Activated CD4-positive, alpha-beta T cell treated with anti-CD3 and anti-CD28 coated beads for 36 hours (primary cell): ENCODE data around the gene IQGAP3. TPM values are rescaled to one million over a fixed set of nuclear protein-coding genes. Genes with fewer than 3 reads are reported as not detected.
"Not testable (repeated sequence)": the region's sequence is repeated elsewhere in the genome, so short reads cannot be mapped to it uniquely, and the experiment has no call there.

Source experiments
- ATAC-seq: fragments of 200-7000 bp; cut with Tn5 transposase; one replicate; pipeline ENCODE4 v1.10.0; 2021; ENCODE audit warnings: mild to moderate bottlenecking, moderate library complexity
- CTCF ChIA-PET: fragments of 350-600 bp; sonication (Branson Sonifier 250); formaldehyde crosslinking; loops from one replicate; lab custom pipeline; 2021; ENCODE audit warnings: antibody characterized with exemption; lab: Charles Lee
- POLR2A ChIA-PET: fragments of 350-600 bp; sonication (Branson Sonifier 250); formaldehyde crosslinking; loops from one replicate; lab custom pipeline; 2021; ENCODE audit warnings: antibody characterized with exemption, inconsistent platforms; lab: Charles Lee
- DNase-seq: peaks from one replicate; pipeline ENCODE4 v3.0.0-alpha.2; 2020
- H3K27ac Mint-ChIP-seq: one replicate; pipeline ENCODE4 v1.8.0; 2021; ENCODE audit warnings: mixed read lengths
- H3K27me3 Mint-ChIP-seq: one replicate; pipeline ENCODE4 v1.8.0; 2021; ENCODE audit warnings: mixed read lengths
- H3K36me3 Mint-ChIP-seq: one replicate; pipeline ENCODE4 v1.8.0; 2021; ENCODE audit warnings: low read depth, mixed read lengths
- H3K4me1 Mint-ChIP-seq: one replicate; pipeline ENCODE4 v1.8.0; 2021; ENCODE audit warnings: mixed read lengths
- H3K4me3 Mint-ChIP-seq: one replicate; pipeline ENCODE4 v1.8.0; 2021; ENCODE audit warnings: mild to moderate bottlenecking, moderate library complexity, mixed read lengths
- H3K9me3 Mint-ChIP-seq: one replicate; pipeline ENCODE4 v1.8.0; 2021; ENCODE audit warnings: low read depth, mixed read lengths
- intact Hi-C, 2 experiments: fragments of 100-400 bp; cut with DNase I in 1 of 2; cut with micrococcal nuclease in 1 of 2; formaldehyde crosslinking; loops; one replicate each; pipeline versions ENCODE4 v1.14.2 to v1.15.1; 2022 to 2024; cut with DNase I, micrococcal nuclease
- total RNA-seq, 2 experiments: library from RNA; stranded (reverse); gene quantifications; one replicate each; pipeline ENCODE4 v1.2.3, GENCODE V29; 2021

Gene IQGAP3
- total RNA-seq, 2 experiments from 2014 or later, result 14.9 to 16.0 TPM

- Mint-ChIP-seq H3K4me3 (no peak overlapping the region), H3K27me3 (no peaks in the 10 kb centered on the region), H3K27ac (no peak overlapping the region), H3K36me3 (peaks cover 44% of the 10 kb centered on the region), H3K9me3 (no peaks in the 10 kb centered on the region), H3K4me1 (peaks cover 38% of the 10 kb centered on the region)
- intact Hi-C loops, result loop anchor here in 1 of 2 experiments (5.0 kb wide), 1 partner anchor 112 kb away; no protein-coding TSS in a partner anchor
- DNase-seq, result no peak
- ATAC-seq, result no peak
- ChIA-PET CTCF (interaction anchor here (0.7 to 1.4 kb wide), 5 partner anchors 9 to 208 kb away, joined by 3 to 5 read pairs (median 3); no protein-coding TSS in a partner anchor), POLR2A (interaction anchor here (0.6 to 1.1 kb wide), 2 partner anchors 66 to 147 kb away, joined by 3 read pairs; no protein-coding TSS in a partner anchor)
Measured at GRCh38 chr1:156594190-156594589, 21.8 kb upstream of the IQGAP3 start.

DNA sequence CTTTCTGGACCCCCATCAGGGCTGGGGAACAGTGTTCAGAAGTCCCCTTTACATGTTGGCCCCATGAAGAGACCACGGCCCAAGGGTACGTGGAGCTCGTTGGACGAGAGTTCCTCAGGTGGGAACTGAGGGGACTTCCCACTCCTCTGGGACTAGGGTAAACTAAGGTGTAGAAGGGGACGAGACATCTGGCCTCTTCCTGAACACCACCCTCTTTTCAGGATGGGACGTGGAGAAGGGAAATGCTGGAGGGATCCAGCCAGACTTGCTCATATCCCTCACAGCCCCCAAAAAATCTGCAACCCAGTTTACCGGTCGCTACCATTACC lies 21.3 kb upstream of the IQGAP3 start:
- no peak overlapping the region for H3K27ac Mint-ChIP-seq
- no peaks in the 10 kb centered on the region for H3K9me3 Mint-ChIP-seq
- H3K4me3 Mint-ChIP-seq, result no peak overlapping the region
- ChIA-PET POLR2A (interaction anchor here (0.6 to 1.1 kb wide), 2 partner anchors 65 to 148 kb away, joined by 3 read pairs; no protein-coding TSS in a partner anchor), CTCF (interaction anchor here (0.7 to 2.1 kb wide), 6 partner anchors 11 to 209 kb away, joined by 3 to 6 read pairs (median 4); no protein-coding TSS in a partner anchor)
- H3K36me3 Mint-ChIP-seq, result peaks cover 39% of the 10 kb centered on the region
- peaks cover 33% of the 10 kb centered on the region for H3K4me1 Mint-ChIP-seq
- intact Hi-C loops, result loop anchor here in 1 of 2 experiments (5.0 kb wide), 1 partner anchor 111 kb away; no protein-coding TSS in a partner anchor
- ATAC-seq (no peak), DNase-seq (no peak)
- H3K27me3 Mint-ChIP-seq, result no peaks in the 10 kb centered on the region

- intact Hi-C loops, result loop anchor here in 1 of 2 experiments (1.0 to 5.0 kb wide), 2 partner anchors 8 to 111 kb away; partner anchors contain the start of gene GPATCH4
- Mint-ChIP-seq H3K4me3 (peak overlapping the region; percentile 80), H3K9me3 (no peaks in the 10 kb centered on the region), H3K27ac (peak overlapping the region; percentile 75), H3K4me1 (peaks cover 28% of the 10 kb centered on the region), H3K36me3 (peaks cover 34% of the 10 kb centered on the region), H3K27me3 (no peaks in the 10 kb centered on the region)
- ChIA-PET POLR2A (interaction anchor here (0.6 to 1.6 kb wide), 3 partner anchors 65 to 123 kb away, joined by 3 to 6 read pairs (median 3); no protein-coding TSS in a partner anchor), CTCF (interaction anchor here (0.6 to 2.4 kb wide), 12 partner anchors 7 to 237 kb away, joined by 3 to 19 read pairs (median 3); partner anchors contain the start of gene GPATCH4)
- ATAC-seq (no peak), DNase-seq (no peak)
Measured at GRCh38 chr1:156592910-156593660, 20.7 kb upstream of the IQGAP3 start.

- ChIA-PET CTCF (interaction anchor here (0.5 to 2.4 kb wide), 15 partner anchors 8 to 267 kb away, joined by 3 to 19 read pairs (median 3); partner anchors contain the start of gene GPATCH4), POLR2A (interaction anchor here (1.0 to 1.6 kb wide), 4 partner anchors 32 to 207 kb away, joined by 3 to 4 read pairs (median 3); no protein-coding TSS in a partner anchor)
- Mint-ChIP-seq H3K4me3 (peak overlapping the region; percentile 80), H3K27ac (peak overlapping the region; percentile 75), H3K4me1 (peaks cover 27% of the 10 kb centered on the region), H3K36me3 (peaks cover 30% of the 10 kb centered on the region), H3K27me3 (no peaks in the 10 kb centered on the region), H3K9me3 (no peaks in the 10 kb centered on the region)
- no peak for ATAC-seq
- no peak for DNase-seq
- intact Hi-C loops, result loop anchor here in 1 of 2 experiments (1.0 to 5.0 kb wide), 2 partner anchors 9 to 110 kb away; partner anchors contain the start of gene GPATCH4
Measured at GRCh38 chr1:156592158-156592909, 20.0 kb upstream of the IQGAP3 start.

DNA sequence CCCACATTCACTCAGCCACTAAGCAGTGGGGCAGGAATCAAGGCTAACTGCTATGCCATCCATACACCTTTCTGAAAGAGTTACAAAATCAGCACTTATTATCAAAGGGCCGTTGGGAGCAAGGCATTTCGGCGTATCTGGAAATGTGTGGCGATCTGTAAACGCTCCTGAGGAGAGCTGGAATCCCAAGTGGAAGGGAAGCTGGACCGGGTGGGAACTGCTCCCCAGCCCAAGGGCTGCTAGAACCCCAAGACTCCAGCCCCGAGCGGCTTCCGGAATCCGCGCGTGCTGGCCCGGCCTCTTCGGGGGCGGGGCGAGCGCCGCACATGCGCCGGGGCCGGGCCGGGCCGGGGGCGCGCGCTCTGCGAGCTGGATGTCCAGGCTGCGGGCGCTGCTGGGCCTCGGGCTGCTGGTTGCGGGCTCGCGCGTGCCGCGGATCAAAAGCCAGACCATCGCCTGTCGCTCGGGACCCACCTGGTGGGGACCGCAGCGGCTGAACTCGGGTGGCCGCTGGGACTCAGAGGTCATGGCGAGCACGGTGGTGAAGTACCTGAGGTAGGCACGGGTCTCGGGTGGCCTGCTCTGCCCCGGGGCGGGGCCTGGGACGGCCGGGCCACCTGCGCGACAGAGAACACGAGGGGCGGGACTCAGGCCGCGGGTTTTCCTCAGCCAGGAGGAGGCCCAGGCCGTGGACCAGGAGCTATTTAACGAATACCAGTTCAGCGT lies 19.2 kb upstream of the IQGAP3 start, which contains the start of gene NAXE:
NAXE (plus strand) TSS at position 345 of the 726 bp plus-strand sequence; CDS start at position 374, 29 bp downstream.
- H3K9me3 Mint-ChIP-seq, result no peaks in the 10 kb centered on the region
- POLR2A ChIA-PET, result interaction anchor here (0.9 to 1.6 kb wide), 6 partner anchors 9 to 206 kb away, joined by 3 to 6 read pairs (median 3); partner anchors contain the start of gene GPATCH4
- CTCF ChIA-PET, result interaction anchor here (0.5 to 2.4 kb wide), 19 partner anchors 9 to 268 kb away, joined by 3 to 19 read pairs (median 3); partner anchors contain the start of gene GPATCH4
- H3K36me3 Mint-ChIP-seq, result peaks cover 22% of the 10 kb centered on the region
- H3K4me3 Mint-ChIP-seq, result peak within 1 kb of the TSS; percentile 80
- ATAC-seq (peak; percentile 94), DNase-seq (peak; percentile 82)
- H3K27ac Mint-ChIP-seq, result peak within 1 kb of the TSS; percentile 93
- H3K4me1 Mint-ChIP-seq, result peaks cover 24% of the 10 kb centered on the region
- no peaks in the 10 kb centered on the region for H3K27me3 Mint-ChIP-seq
- intact Hi-C loops, result loop anchor here (1.0 to 5.0 kb wide), 4 partner anchors 10 to 135 kb away; partner anchors contain the start of gene GPATCH4 (in 2 of the 2)

DNA sequence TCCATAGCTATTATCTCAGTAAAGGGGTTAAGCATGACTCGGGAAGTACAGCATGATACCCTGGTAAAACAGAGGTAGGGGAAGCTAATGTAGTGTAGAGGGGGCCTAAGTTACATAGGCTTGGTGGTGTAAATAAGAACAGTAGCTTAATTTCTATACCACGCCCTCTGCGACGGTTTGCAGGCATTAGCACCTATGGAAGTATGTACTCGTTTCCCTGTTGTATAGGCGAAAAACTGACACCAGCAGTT lies 18.7 kb upstream of the IQGAP3 start:
- intact Hi-C loops, result loop anchor here (1.0 to 5.0 kb wide), 4 partner anchors 10 to 134 kb away; partner anchors contain the start of gene GPATCH4 (in 1 of the 2)
- ChIA-PET POLR2A (interaction anchor here (0.9 to 1.4 kb wide), 5 partner anchors 9 to 206 kb away, joined by 3 to 6 read pairs (median 3); partner anchors contain the start of gene GPATCH4), CTCF (interaction anchor here (0.5 to 2.4 kb wide), 15 partner anchors 9 to 398 kb away, joined by 3 to 19 read pairs (median 5); partner anchors contain the start of gene GPATCH4)
- peak overlapping the region; percentile 93 for H3K27ac Mint-ChIP-seq
- H3K4me3 Mint-ChIP-seq, result peak overlapping the region; percentile 80
- no peaks in the 10 kb centered on the region for H3K9me3 Mint-ChIP-seq
- ATAC-seq (peak; percentile 32), DNase-seq (no peak)
- peaks cover 24% of the 10 kb centered on the region for H3K4me1 Mint-ChIP-seq
- H3K27me3 Mint-ChIP-seq, result no peaks in the 10 kb centered on the region
- H3K36me3 Mint-ChIP-seq, result peaks cover 22% of the 10 kb centered on the region

DNA sequence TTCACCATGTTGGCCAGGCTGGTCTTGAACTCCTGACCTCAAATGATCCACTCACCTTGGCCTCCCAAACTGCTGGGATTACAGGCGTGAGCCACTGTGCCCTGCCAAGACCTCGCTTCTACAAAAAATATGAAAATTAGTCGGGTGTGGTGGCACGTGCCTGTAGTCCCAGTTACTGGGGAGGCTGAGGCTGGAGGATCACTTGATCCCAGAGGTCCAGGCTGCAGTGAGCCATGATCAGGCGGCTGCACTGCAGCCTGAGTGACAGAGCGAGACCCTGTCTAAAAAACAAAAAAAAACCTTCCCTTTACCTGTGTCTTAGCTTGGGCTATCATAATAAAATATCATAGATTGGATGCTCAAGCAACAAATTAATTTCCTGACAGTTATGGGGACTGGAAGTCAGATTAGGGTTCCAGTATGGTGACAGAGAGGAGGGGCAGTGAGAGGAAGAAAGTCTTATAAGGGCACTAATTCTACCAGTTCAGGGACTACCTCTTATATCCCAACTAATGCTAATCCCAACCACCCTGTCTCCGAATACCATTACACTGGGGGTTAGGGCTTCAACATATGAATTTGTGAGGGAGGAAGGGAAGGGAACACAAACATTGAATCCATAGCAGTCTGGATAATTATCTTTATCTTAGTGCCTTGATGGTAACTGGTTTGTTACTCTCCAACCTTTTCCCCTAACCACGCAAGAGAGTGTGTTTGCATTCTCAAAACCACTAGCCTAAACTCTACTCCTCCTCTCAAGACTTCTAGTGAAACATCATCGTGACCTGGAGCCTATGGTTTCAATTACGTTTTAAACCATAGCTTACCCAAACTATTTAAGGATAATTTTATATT lies 18.2 kb upstream of the IQGAP3 start:
- POLR2A ChIA-PET, result interaction anchor here (0.6 to 1.4 kb wide), 5 partner anchors 8 to 100 kb away, joined by 3 to 6 read pairs (median 4); partner anchors contain the start of gene GPATCH4
- ATAC-seq, result no peak
- no peak for DNase-seq
- CTCF ChIA-PET, result interaction anchor here (0.5 to 2.4 kb wide), 13 partner anchors 9 to 397 kb away, joined by 3 to 19 read pairs (median 5); partner anchors contain the start of gene GPATCH4
- Mint-ChIP-seq H3K27ac (peak overlapping the region; percentile 93), H3K4me1 (peaks cover 24% of the 10 kb centered on the region), H3K4me3 (peak overlapping the region; percentile 80), H3K9me3 (no peaks in the 10 kb centered on the region), H3K27me3 (no peaks in the 10 kb centered on the region), H3K36me3 (peaks cover 20% of the 10 kb centered on the region)
- intact Hi-C loops, result loop anchor here (1.0 to 5.0 kb wide), 4 partner anchors 11 to 134 kb away; partner anchors contain the start of gene GPATCH4 (in 1 of the 2)

DNA sequence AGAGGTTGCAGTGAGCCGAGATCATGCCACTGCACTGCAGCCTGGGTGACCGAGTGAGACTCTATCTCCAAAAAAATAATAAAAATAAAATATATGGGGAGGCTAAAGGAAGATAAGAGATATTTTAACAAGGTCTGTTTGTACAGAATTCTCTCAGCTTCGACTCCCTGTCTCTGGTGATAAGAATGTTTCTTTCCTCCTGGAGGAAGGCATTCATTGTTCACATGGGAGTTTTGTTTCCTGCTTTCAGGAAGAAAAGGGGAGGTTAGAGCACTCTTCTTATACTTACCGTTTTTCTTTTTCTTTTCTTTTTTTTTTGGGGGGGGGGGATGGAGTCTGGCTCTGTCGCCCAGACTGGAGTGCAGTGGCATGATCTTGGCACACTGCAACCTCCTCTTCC lies 17.2 kb upstream of the IQGAP3 start:
- H3K4me1 Mint-ChIP-seq, result peaks cover 24% of the 10 kb centered on the region
- H3K36me3 Mint-ChIP-seq, result peaks cover 12% of the 10 kb centered on the region
- no peaks in the 10 kb centered on the region for H3K27me3 Mint-ChIP-seq
- H3K4me3 Mint-ChIP-seq, result no peak overlapping the region
- ATAC-seq (no peak), DNase-seq (no peak)
- ChIA-PET POLR2A (interaction anchor here (0.6 kb wide), 1 partner anchor 99 kb away, joined by 6 read pairs; no protein-coding TSS in a partner anchor), CTCF (interaction anchor here (0.6 to 1.6 kb wide), 4 partner anchors 15 to 132 kb away, joined by 3 to 8 read pairs (median 4); no protein-coding TSS in a partner anchor)
- H3K9me3 Mint-ChIP-seq, result no peaks in the 10 kb centered on the region
- no peak overlapping the region for H3K27ac Mint-ChIP-seq
- intact Hi-C loops, result no loop called here

GRCh38 chr1:156587927-156588326 lies 15.6 kb upstream of the IQGAP3 start:
- intact Hi-C loops, DNase-seq, POLR2A ChIA-PET, H3K27ac Mint-ChIP-seq, ATAC-seq, H3K27me3 Mint-ChIP-seq, H3K36me3 Mint-ChIP-seq, H3K9me3 Mint-ChIP-seq, H3K4me3 Mint-ChIP-seq: not testable (repeated sequence)
- CTCF ChIA-PET, result interaction anchor here (0.7 to 1.5 kb wide), 4 partner anchors 10 to 107 kb away, joined by 3 to 8 read pairs (median 4); partner anchors contain the start of gene GPATCH4
- peaks cover 29% of the 10 kb centered on the region for H3K4me1 Mint-ChIP-seq
